SK-N-SH (cell line): ENCODE results near the gene RBMS1.

Source experiments
- CHD2 ChIP-seq: fragments of 150-350 bp; IDR thresholded peaks from 2 replicates; pipeline ENCODE4 v1.6.1; 2018; ENCODE audit warnings: low read length; ENCODE audit not compliant: partially characterized antibody
- EZH2phosphoT487 ChIP-seq: fragments of 200-600 bp; sonication (generic); IDR thresholded peaks from 2 replicates; pipeline ENCODE4 v1.6.1; 2017; ENCODE audit warnings: low read depth, mixed run types, mild to moderate bottlenecking, antibody characterized with exemption, moderate library complexity, borderline replicate concordance
- NFIC ChIP-seq: IDR thresholded peaks from 2 replicates; pipeline ENCODE4 v1.4.0; 2012; ENCODE audit warnings: borderline replicate concordance
- NRF1 ChIP-seq: IDR thresholded peaks from 2 replicates; pipeline ENCODE4 v1.6.1; 2012; ENCODE audit warnings: low read depth, mild to moderate bottlenecking, low read length
- POLR2AphosphoS5 ChIP-seq: IDR thresholded peaks from 2 replicates; pipeline ENCODE4 v1.6.1; 2012; ENCODE audit warnings: low read depth, low read length
- RAD21 ChIP-seq: IDR thresholded peaks from 2 replicates; pipeline ENCODE4 v1.6.1; 2012; ENCODE audit warnings: mild to moderate bottlenecking, low read length
- TAF1 ChIP-seq: IDR thresholded peaks from 2 replicates; pipeline ENCODE4 v1.6.1; 2012; ENCODE audit warnings: low read depth, mild to moderate bottlenecking, low read length, moderate library complexity, borderline replicate concordance
- TEAD4 ChIP-seq: IDR thresholded peaks from 2 replicates; pipeline ENCODE4 v1.4.0; 2012; ENCODE audit warnings: mild to moderate bottlenecking, borderline replicate concordance; ENCODE audit not compliant: insufficient read depth
- YY1 ChIP-seq: IDR thresholded peaks from 2 replicates; pipeline ENCODE4 v1.4.0; 2012; ENCODE audit warnings: low read depth, mild to moderate bottlenecking
- TF ChIP-seq, protein P1 (sequence below): IDR thresholded peaks from 2 replicates; pipeline ENCODE4 v1.4.0; 2012; ENCODE audit warnings: low read depth, borderline replicate concordance
- TF ChIP-seq, protein P2 (sequence below): fragments of 200-600 bp; sonication (generic); IDR thresholded peaks from 2 replicates; pipeline ENCODE4 v1.6.1; 2017; ENCODE audit warnings: antibody characterized with exemption, mild to moderate bottlenecking, moderate library complexity
- TF ChIP-seq, protein P3 (sequence below): IDR thresholded peaks from 2 replicates; pipeline ENCODE4 v1.6.1; 2012; ENCODE audit warnings: mild to moderate bottlenecking, low read depth, low read length, moderate library complexity
- TF ChIP-seq, protein P4 (sequence below): fragments of 150-350 bp; IDR thresholded peaks from 2 replicates; pipeline ENCODE4 v1.6.1; 2017; ENCODE audit warnings: antibody characterized with exemption, low read length, low read depth, borderline replicate concordance

DNA sequence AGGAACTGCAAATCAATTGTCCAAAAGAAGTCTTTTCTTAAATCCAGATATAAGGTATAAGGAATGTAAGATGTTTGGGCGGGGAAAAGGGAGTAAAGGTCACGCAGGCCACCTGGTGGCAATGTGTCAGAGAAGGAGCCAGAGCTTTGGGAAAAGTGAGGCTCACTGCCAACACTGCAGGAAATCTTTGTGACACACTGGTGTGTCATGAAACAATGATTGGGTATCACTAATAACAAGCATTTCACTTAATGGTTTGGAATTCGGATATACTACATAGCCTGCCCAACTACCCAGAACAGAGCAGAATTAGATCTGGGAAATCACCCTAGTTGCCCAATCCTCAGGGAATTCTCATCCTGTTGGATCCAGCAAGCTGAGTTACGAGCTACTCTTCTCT, 61.0 kb downstream of the RBMS1 start:
- no peak for TF ChIP-seq YY1
- TF ChIP-seq, protein P1, sequence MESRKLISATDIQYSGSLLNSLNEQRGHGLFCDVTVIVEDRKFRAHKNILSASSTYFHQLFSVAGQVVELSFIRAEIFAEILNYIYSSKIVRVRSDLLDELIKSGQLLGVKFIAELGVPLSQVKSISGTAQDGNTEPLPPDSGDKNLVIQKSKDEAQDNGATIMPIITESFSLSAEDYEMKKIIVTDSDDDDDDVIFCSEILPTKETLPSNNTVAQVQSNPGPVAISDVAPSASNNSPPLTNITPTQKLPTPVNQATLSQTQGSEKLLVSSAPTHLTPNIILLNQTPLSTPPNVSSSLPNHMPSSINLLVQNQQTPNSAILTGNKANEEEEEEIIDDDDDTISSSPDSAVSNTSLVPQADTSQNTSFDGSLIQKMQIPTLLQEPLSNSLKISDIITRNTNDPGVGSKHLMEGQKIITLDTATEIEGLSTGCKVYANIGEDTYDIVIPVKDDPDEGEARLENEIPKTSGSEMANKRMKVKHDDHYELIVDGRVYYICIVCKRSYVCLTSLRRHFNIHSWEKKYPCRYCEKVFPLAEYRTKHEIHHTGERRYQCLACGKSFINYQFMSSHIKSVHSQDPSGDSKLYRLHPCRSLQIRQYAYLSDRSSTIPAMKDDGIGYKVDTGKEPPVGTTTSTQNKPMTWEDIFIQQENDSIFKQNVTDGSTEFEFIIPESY: no peak
- TF ChIP-seq, protein P2, sequence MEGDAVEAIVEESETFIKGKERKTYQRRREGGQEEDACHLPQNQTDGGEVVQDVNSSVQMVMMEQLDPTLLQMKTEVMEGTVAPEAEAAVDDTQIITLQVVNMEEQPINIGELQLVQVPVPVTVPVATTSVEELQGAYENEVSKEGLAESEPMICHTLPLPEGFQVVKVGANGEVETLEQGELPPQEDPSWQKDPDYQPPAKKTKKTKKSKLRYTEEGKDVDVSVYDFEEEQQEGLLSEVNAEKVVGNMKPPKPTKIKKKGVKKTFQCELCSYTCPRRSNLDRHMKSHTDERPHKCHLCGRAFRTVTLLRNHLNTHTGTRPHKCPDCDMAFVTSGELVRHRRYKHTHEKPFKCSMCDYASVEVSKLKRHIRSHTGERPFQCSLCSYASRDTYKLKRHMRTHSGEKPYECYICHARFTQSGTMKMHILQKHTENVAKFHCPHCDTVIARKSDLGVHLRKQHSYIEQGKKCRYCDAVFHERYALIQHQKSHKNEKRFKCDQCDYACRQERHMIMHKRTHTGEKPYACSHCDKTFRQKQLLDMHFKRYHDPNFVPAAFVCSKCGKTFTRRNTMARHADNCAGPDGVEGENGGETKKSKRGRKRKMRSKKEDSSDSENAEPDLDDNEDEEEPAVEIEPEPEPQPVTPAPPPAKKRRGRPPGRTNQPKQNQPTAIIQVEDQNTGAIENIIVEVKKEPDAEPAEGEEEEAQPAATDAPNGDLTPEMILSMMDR: peak; percentile 32; the same call in 1 of the 2 replicates
- TF ChIP-seq, protein P3, sequence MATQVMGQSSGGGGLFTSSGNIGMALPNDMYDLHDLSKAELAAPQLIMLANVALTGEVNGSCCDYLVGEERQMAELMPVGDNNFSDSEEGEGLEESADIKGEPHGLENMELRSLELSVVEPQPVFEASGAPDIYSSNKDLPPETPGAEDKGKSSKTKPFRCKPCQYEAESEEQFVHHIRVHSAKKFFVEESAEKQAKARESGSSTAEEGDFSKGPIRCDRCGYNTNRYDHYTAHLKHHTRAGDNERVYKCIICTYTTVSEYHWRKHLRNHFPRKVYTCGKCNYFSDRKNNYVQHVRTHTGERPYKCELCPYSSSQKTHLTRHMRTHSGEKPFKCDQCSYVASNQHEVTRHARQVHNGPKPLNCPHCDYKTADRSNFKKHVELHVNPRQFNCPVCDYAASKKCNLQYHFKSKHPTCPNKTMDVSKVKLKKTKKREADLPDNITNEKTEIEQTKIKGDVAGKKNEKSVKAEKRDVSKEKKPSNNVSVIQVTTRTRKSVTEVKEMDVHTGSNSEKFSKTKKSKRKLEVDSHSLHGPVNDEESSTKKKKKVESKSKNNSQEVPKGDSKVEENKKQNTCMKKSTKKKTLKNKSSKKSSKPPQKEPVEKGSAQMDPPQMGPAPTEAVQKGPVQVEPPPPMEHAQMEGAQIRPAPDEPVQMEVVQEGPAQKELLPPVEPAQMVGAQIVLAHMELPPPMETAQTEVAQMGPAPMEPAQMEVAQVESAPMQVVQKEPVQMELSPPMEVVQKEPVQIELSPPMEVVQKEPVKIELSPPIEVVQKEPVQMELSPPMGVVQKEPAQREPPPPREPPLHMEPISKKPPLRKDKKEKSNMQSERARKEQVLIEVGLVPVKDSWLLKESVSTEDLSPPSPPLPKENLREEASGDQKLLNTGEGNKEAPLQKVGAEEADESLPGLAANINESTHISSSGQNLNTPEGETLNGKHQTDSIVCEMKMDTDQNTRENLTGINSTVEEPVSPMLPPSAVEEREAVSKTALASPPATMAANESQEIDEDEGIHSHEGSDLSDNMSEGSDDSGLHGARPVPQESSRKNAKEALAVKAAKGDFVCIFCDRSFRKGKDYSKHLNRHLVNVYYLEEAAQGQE: no peak
- no peak for TF ChIP-seq NRF1
- TF ChIP-seq TAF1: no peak
- TF ChIP-seq, protein P4, sequence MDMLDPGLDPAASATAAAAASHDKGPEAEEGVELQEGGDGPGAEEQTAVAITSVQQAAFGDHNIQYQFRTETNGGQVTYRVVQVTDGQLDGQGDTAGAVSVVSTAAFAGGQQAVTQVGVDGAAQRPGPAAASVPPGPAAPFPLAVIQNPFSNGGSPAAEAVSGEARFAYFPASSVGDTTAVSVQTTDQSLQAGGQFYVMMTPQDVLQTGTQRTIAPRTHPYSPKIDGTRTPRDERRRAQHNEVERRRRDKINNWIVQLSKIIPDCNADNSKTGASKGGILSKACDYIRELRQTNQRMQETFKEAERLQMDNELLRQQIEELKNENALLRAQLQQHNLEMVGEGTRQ: no peak
- TF ChIP-seq NFIC: peak; percentile 83
- TF ChIP-seq CHD2: no peak
- TF ChIP-seq TEAD4: no peak
- TF ChIP-seq EZH2phosphoT487: no peak
- no peak for TF ChIP-seq POLR2AphosphoS5
- TF ChIP-seq RAD21: no peak
